OCI-LY7 (cell line): Measurements from ENCODE around the gene SLC2A6. TPM values are rescaled to one million over a fixed set of nuclear protein-coding genes. Genes with fewer than 3 reads are reported as not detected.

Source experiments
- BruUV-seq: library from RNA; stranded (reverse); fragments of 400-500 nt; replicated peaks from 2 replicates; lab custom pipeline; 2021; lab: Mats Ljungman, UMichigan
- CTCF ChIA-PET: fragments of 300-600 bp; sonication (Branson Sonifier 250); formaldehyde crosslinking; loops from one replicate; lab custom pipeline; 2022; ENCODE audit warnings: antibody characterized with exemption; ENCODE audit not compliant: unreplicated experiment; lab: Charles Lee
- POLR2A ChIA-PET: fragments of 300-600 bp; sonication (Branson Sonifier 250); formaldehyde crosslinking; loops from one replicate; lab custom pipeline; 2022; ENCODE audit warnings: antibody characterized with exemption; lab: Charles Lee
- DNase-seq: peaks from one replicate; pipeline ENCODE4 v3.0.0-alpha.2; 2015; ENCODE audit warnings: low spot score
- H2AFZ ChIP-seq: fragments of 200-600 bp; sonication (generic), shearing (Covaris generic); 2 replicates; pipeline ENCODE4 v1.6.1; 2014; ENCODE audit warnings: mild to moderate bottlenecking, antibody characterized with exemption, low read length, moderate library complexity
- H3K27ac ChIP-seq: fragments of 200-600 bp; sonication (generic); 2 replicates; pipeline ENCODE4 v1.5.1; 2014; ENCODE audit warnings: mixed run types, low read depth, mild to moderate bottlenecking, moderate library complexity, low read length, inconsistent platforms; ENCODE audit not compliant: poor library complexity, severe bottlenecking
- H3K36me3 ChIP-seq: fragments of 200-600 bp; sonication (generic); 2 replicates; pipeline ENCODE4 v1.6.1; 2014; ENCODE audit warnings: mild to moderate bottlenecking, antibody characterized with exemption, low read length, moderate library complexity, mixed read lengths; ENCODE audit not compliant: insufficient read depth
- H3K4me1 ChIP-seq: fragments of 200-600 bp; sonication (generic); 2 replicates; pipeline ENCODE4 v1.5.1; 2014; ENCODE audit warnings: mild to moderate bottlenecking, low read length; ENCODE audit not compliant: insufficient read depth, poor library complexity, severe bottlenecking
- H3K4me2 ChIP-seq: fragments of 200-600 bp; sonication (generic); 2 replicates; pipeline ENCODE4 v1.6.1; 2014; ENCODE audit warnings: mild to moderate bottlenecking, low read length
- H3K4me3 ChIP-seq: fragments of 200-600 bp; sonication (generic); 2 replicates; pipeline ENCODE4 v1.5.1; 2014; ENCODE audit warnings: mild to moderate bottlenecking, low read depth, low read length; ENCODE audit not compliant: poor library complexity, severe bottlenecking
- H3K79me2 ChIP-seq: fragments of 200-600 bp; sonication (generic); 2 replicates; pipeline ENCODE4 v1.6.1; 2016; ENCODE audit warnings: low read depth, mild to moderate bottlenecking, low read length, moderate library complexity, mixed read lengths; ENCODE audit not compliant: insufficient read depth
- H3K9me2 ChIP-seq: fragments of 200-600 bp; sonication (generic); 2 replicates; pipeline ENCODE4 v1.6.1; 2016; ENCODE audit warnings: mild to moderate bottlenecking, low read length, mixed read lengths; ENCODE audit not compliant: insufficient read depth
- H3K9me3 ChIP-seq: fragments of 200-600 bp; sonication (generic); 2 replicates; pipeline ENCODE4 v1.6.1; 2014; ENCODE audit warnings: mild to moderate bottlenecking, mixed run types, low read length, mixed read lengths
- H4K20me1 ChIP-seq: fragments of 200-600 bp; sonication (generic); 2 replicates; pipeline ENCODE4 v1.6.1; 2014; ENCODE audit warnings: mild to moderate bottlenecking, antibody characterized with exemption, low read length, moderate library complexity, mixed read lengths; ENCODE audit not compliant: insufficient read depth
- CTCF ChIP-seq: fragments of 200-600 bp; sonication (generic); conservative IDR thresholded peaks from 2 replicates; pipeline ENCODE4 v1.5.1; 2014; ENCODE audit warnings: mild to moderate bottlenecking, antibody characterized with exemption, low read length, moderate library complexity, mixed read lengths
- EZH2phosphoT487 ChIP-seq: fragments of 200-600 bp; sonication (generic); IDR thresholded peaks from 2 replicates; pipeline ENCODE4 v1.6.1; 2018; ENCODE audit warnings: low read depth, borderline replicate concordance, mild to moderate bottlenecking, mixed run types, antibody characterized with exemption, low read length, moderate library complexity, mixed read lengths
- intact Hi-C: fragments of 100-400 bp; cut with micrococcal nuclease; formaldehyde crosslinking; loops from one replicate; pipeline ENCODE4 v1.10.0; 2022; ENCODE audit not compliant: unreplicated experiment
- total RNA-seq, 2 experiments: library from RNA; depleted of rRNA in 1 of 2; stranded (reverse); fragments of >200 nt in 1 of 2; shearing (Covaris generic) in 1 of 2; gene quantifications; 2 replicates each; pipeline ENCODE4 v1.2.3, GENCODE V29; 2014 to 2022

SLC2A6 gene
- total RNA-seq, 2 experiments from 2014 or later, result 51.0 to 52.9 TPM

DNA sequence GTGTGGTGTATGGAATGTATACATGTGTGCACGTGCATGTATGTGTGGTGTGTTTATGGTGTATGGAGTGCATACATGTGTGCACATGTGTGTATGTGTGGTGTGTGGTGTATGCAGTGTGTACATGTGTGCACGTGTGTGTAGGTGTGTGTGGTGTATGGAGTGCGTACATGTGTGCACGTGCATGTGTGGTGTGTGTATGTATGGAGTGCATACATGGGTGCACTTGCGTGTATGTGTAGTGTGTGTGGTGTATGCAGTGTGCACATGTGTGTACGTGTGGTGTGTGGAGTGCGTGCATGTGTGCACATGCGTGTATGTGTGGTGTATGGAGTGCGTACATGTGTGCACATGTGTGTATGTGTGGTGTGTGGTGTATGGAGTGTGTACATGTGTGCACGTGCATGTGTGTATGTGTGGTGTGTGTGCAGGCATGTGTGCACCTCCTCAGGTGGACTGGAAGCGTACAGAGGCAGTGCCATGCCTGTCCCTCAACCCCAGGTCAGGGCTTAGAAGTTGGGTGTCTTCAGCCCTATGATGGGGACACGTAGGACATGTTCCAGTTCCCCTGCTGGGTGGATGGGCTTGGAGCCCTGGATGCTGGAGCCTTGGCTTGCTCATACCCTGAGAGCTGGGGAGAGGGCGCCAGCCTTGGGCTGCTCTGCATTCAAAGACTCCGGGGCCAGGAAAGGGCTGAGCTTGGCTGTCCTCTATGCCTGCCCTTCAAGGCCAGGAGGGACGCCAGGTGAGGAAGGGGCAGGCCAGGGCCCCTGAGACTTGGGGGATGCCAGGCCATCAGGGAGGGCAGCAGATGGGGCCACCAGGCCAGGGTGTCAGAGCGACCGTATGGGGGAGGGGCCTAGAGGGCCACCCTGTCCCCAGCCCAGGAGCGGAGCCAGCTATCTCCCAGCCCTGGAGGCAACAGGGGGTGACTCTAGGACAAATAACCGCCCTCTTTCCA is 33.6 kb upstream of the SLC2A6 start:
- Histone ChIP-seq H3K9me3 (no peaks in the 10 kb centered on the region), H3K9me2 (no peaks in the 10 kb centered on the region), H3K4me2 (no peak overlapping the region), H3K4me1 (no peaks in the 10 kb centered on the region), H3K36me3 (no peaks in the 10 kb centered on the region), H3K79me2 (no peaks in the 10 kb centered on the region), H3K27ac (no peak overlapping the region), H4K20me1 (no peaks in the 10 kb centered on the region), H2AFZ (no peak overlapping the region), H3K4me3 (no peak overlapping the region)
- TF ChIP-seq EZH2phosphoT487 (no peak), CTCF (no peak)
- intact Hi-C loops, result no loop called here
- no peak for DNase-seq
- no TSS peak for BruUV-seq
- ChIA-PET POLR2A (no interaction called here), CTCF (no interaction called here)

- no peaks in the 10 kb centered on the region for H3K79me2 ChIP-seq
- H3K9me2 ChIP-seq, result no peaks in the 10 kb centered on the region
- H3K4me1 ChIP-seq, result no peaks in the 10 kb centered on the region
- no TSS peak for BruUV-seq
- H3K36me3 ChIP-seq, result no peaks in the 10 kb centered on the region
- no peak for TF ChIP-seq CTCF
- no peak for TF ChIP-seq EZH2phosphoT487
- POLR2A ChIA-PET, result no interaction called here
- intact Hi-C loops, result no loop called here
- H3K4me2 ChIP-seq, result no peak overlapping the region
- no peak overlapping the region for H3K27ac ChIP-seq
- H3K4me3 ChIP-seq, result no peak overlapping the region
- DNase-seq, result no peak
- H2AFZ ChIP-seq, result no peak overlapping the region
- no peaks in the 10 kb centered on the region for H3K9me3 ChIP-seq
- CTCF ChIA-PET, result no interaction called here
- H4K20me1 ChIP-seq, result no peaks in the 10 kb centered on the region
These were observed 32.7 kb upstream of the SLC2A6 start for GRCh38 chr9:133511607-133512006.

DNA sequence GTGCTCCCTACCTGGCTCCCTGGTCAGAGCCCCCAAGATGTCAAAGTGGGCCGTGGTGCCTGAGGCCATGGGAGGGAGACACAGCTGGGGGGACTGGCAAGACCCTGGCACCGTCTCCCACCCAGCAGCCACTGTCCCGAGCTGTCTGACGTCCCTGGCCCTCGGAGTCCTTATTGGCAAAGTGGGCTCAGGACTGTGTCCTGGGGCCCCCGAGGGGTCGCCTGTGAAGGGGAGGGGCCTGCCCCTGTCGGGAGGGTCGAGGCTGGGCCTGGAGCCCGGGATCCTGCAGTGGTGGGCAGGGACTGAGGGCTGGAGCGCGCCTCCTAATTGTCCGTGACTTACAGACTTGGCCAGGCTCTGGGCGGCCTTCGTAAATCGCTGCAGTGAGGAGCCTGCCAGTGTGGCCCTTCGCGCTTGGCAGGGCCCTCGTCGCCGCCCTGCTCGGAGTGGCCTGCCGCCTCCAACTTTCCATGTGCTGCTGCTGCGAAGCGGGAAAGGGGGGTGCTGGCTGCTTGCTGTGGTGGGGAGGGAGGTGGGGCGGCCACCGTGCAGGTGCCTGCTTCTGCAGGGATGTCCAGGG is 32.1 kb upstream of the SLC2A6 start:
- POLR2A ChIA-PET, result no interaction called here
- TF ChIP-seq CTCF, result no peak
- no peak for TF ChIP-seq EZH2phosphoT487
- intact Hi-C loops, result no loop called here

More for the DNA sequence above, 32.1 kb upstream of the SLC2A6 start:
- Histone ChIP-seq H3K9me2 (no peaks in the 10 kb centered on the region), H4K20me1 (no peaks in the 10 kb centered on the region), H3K9me3 (no peaks in the 10 kb centered on the region), H3K4me2 (no peak overlapping the region), H3K4me3 (no peak overlapping the region), H3K27ac (no peak overlapping the region), H3K79me2 (no peaks in the 10 kb centered on the region), H3K36me3 (no peaks in the 10 kb centered on the region), H2AFZ (no peak overlapping the region), H3K4me1 (no peaks in the 10 kb centered on the region)
- CTCF ChIA-PET, result no interaction called here
- BruUV-seq, result no TSS peak
- no peak for DNase-seq
